SJSA1 (cell line): ENCODE measurements around the gene BORCS5. TPM values are rescaled to one million over a fixed set of nuclear protein-coding genes. Genes with fewer than 3 reads are reported as not detected.
A peak's percentile ranks its signal among the peaks of the same experiment; 100 is the strongest.
"Not testable (repeated sequence)": the region's sequence is repeated elsewhere in the genome, so short reads cannot be mapped to it uniquely, and the experiment has no call there.

Source experiments
- DNase-seq, 2 experiments: peaks; one replicate each; pipeline ENCODE4 v3.0.0-alpha.2; 2015 to 2020; ENCODE audit warnings: low spot score in 2 of 2, low read depth in 1 of 2
- H3K27ac ChIP-seq: fragments of 250-450 bp; sonication (Bioruptor Pico); 2 replicates; pipeline ENCODE4 v1.5.1; 2020; ENCODE audit warnings: mild to moderate bottlenecking, moderate library complexity
- H3K27me3 ChIP-seq: fragments of 250-450 bp; sonication (Bioruptor Pico); replicated peaks from 2 replicates; pipeline ENCODE4 v1.5.1; 2020; ENCODE audit warnings: mild to moderate bottlenecking, moderate library complexity
- H3K36me3 ChIP-seq: fragments of 250-450 bp; sonication (Bioruptor Pico); 2 replicates; pipeline ENCODE4 v1.5.1; 2020; ENCODE audit warnings: mild to moderate bottlenecking
- H3K4me1 ChIP-seq: fragments of 250-450 bp; sonication (Bioruptor Pico); replicated peaks from 2 replicates; pipeline ENCODE4 v1.6.1; 2021; ENCODE audit warnings: mild to moderate bottlenecking
- H3K4me3 ChIP-seq: fragments of 250-450 bp; sonication (Bioruptor Pico); 2 replicates; pipeline ENCODE4 v1.5.1; 2020; ENCODE audit warnings: mild to moderate bottlenecking
- H3K9me3 ChIP-seq: fragments of 250-450 bp; sonication (Bioruptor Pico); replicated peaks from 2 replicates; pipeline ENCODE4 v1.5.1; 2020; ENCODE audit warnings: mild to moderate bottlenecking
- total RNA-seq: library from RNA; depleted of rRNA; stranded (reverse); fragments of >200 nt; shearing (Covaris generic); gene quantifications from 2 replicates; pipeline ENCODE4 v1.2.3, GENCODE V29; 2014

The BORCS5 gene
- total RNA-seq, 1 experiment from 2014 or later: 6.1 TPM

DNA sequence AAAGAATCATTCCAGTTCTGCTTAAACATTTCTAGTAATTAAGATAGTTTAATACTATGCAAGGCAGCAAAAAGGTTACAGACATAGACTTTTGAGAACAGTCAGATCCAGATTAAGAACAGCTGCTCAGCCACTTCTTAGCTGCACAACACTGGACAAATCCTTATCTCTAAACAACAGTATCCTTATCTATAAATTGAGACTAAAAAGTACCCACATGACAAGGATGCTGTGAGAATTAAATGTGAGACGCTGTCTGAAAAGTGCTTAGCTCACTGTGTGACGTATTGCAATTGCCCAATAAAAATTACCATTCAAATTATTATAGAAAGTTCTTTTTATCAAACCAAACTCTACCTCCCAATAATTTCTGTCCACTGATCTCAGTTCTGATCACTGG lies 35.5 kb downstream of the BORCS5 start:
- Histone ChIP-seq H3K4me1 (no peaks in the 10 kb centered on the region; the same call in 1 of the 2 replicates), H3K27ac (no peak overlapping the region), H3K9me3 (no peaks in the 10 kb centered on the region), H3K4me3 (no peak overlapping the region), H3K36me3 (no peaks in the 10 kb centered on the region), H3K27me3 (no peaks in the 10 kb centered on the region)
- DNase-seq: no peak

- no peak for DNase-seq
- H3K9me3 ChIP-seq: no peaks in the 10 kb centered on the region
- H3K27ac ChIP-seq: no peak overlapping the region
- peaks cover 5% of the 10 kb centered on the region for H3K4me1 ChIP-seq
- no peaks in the 10 kb centered on the region for H3K36me3 ChIP-seq
- H3K4me3 ChIP-seq: no peak overlapping the region
- H3K27me3 ChIP-seq: no peaks in the 10 kb centered on the region
Measured at GRCh38 chr12:12393171-12393570, 36.3 kb downstream of the BORCS5 start.

GRCh38 chr12:12396694-12397093 lies 39.8 kb downstream of the BORCS5 start:
- peaks cover 19% of the 10 kb centered on the region for H3K4me1 ChIP-seq
- no peaks in the 10 kb centered on the region for H3K27me3 ChIP-seq
- no peak overlapping the region for H3K4me3 ChIP-seq
- H3K27ac ChIP-seq: no peak overlapping the region
- no peaks in the 10 kb centered on the region for H3K9me3 ChIP-seq
- no peaks in the 10 kb centered on the region for H3K36me3 ChIP-seq
- DNase-seq: no peak

- no peaks in the 10 kb centered on the region for H3K27me3 ChIP-seq
- DNase-seq: no peak
- no peaks in the 10 kb centered on the region for H3K36me3 ChIP-seq
- no peak overlapping the region for H3K4me3 ChIP-seq
- H3K4me1 ChIP-seq: peaks cover 19% of the 10 kb centered on the region
- H3K9me3 ChIP-seq: no peaks in the 10 kb centered on the region
- H3K27ac ChIP-seq: no peak overlapping the region
Measured at GRCh38 chr12:12397184-12397583, 40.3 kb downstream of the BORCS5 start.

DNA sequence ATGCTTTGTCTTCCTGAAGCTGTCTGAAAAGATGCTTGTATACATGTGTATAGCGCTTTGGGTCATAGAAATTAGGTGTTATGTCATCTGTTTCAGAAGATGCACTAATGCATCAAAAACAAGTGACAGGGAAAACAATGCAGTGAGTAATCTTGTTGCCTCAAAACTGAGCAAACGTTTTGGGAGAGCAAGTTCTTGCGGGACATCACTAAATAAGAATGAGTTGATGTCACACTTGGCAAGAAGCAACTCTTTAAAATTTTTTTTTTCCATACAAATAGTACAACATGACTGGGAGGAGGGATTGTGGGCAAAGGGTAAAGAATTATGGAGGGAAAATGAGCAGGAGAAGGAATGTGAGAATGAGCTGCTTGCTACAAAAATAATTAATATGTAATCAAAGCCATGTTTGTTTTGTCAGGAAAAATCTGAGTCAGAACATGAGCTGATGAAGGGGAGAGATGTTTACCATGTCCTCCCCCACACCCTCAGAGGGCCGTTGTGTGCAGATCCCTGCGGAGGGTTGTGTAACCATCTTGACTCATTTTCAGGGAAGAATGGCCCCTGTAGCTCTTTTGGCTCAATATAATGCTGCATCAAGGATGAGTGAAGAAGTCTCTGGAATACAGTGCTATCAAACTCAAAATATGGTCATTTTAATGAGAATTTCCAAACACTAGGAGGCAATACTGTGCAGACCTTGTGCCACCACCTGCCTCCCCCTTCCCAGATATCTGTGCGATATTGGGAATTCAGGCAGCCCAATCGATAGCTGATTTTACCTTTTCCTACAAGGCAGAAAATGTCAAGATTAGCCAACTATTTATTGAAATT lies 41.4 kb downstream of the BORCS5 start:
- Histone ChIP-seq H3K4me3 (no peak overlapping the region), H3K9me3 (no peaks in the 10 kb centered on the region), H3K27ac (peak overlapping the region; percentile 59), H3K27me3 (no peaks in the 10 kb centered on the region), H3K4me1 (peaks cover 19% of the 10 kb centered on the region), H3K36me3 (no peaks in the 10 kb centered on the region)
- DNase-seq: peak; percentile 82 to 92

DNA sequence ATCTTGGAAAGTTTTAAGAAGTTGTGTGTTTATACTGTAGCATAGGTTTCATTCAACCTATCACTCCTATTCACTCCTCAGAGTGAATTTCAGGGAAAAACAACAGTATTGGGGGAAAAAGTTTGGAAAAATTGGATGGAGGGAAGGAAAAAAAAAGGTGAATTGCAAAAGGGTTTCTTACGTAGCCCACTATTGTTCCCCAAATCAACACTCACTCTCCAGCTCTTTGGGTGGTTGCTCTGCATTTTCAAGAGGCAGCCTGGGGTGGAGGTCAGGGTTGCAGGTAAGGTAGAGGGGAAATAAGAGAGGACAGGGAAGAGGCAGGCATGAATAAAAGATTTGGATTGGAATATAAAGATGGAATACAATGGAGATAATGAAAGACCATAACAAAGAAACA lies 42.3 kb downstream of the BORCS5 start:
- H3K27ac ChIP-seq: peak overlapping the region; percentile 59
- no peaks in the 10 kb centered on the region for H3K36me3 ChIP-seq
- H3K9me3 ChIP-seq: no peaks in the 10 kb centered on the region
- no peak for DNase-seq
- H3K4me1 ChIP-seq: peaks cover 19% of the 10 kb centered on the region
- H3K27me3 ChIP-seq: no peaks in the 10 kb centered on the region
- H3K4me3 ChIP-seq: no peak overlapping the region

GRCh38 chr12:12399776-12400305 lies 43.0 kb downstream of the BORCS5 start:
- no peak overlapping the region for H3K27ac ChIP-seq
- H3K27me3 ChIP-seq: no peaks in the 10 kb centered on the region
- no peaks in the 10 kb centered on the region for H3K36me3 ChIP-seq
- H3K9me3 ChIP-seq: no peaks in the 10 kb centered on the region
- no peak for DNase-seq
- H3K4me1 ChIP-seq: peaks cover 19% of the 10 kb centered on the region
- no peak overlapping the region for H3K4me3 ChIP-seq

DNA sequence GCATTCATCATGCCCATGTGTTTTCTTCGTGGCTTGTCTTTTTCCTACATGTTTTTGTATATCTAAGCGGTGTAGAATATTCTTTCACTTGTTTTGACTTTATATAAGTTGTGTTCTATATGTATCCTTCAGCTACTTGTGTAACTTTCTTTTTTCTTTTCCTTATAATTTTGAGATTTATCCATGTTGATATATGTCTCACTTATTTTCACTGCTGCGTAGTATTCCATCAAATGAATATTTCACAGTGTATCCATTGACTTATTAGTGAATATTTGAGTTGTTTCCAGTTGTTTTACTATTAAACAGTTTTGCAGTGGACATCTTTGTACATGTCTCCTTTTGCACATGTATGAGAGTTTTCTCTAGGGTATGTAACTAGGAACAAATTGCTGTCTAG lies 43.9 kb downstream of the BORCS5 start:
- H3K36me3 ChIP-seq: no peaks in the 10 kb centered on the region
- no peak overlapping the region for H3K27ac ChIP-seq
- no peak overlapping the region for H3K4me3 ChIP-seq
- DNase-seq: no peak
- H3K4me1 ChIP-seq: peaks cover 19% of the 10 kb centered on the region
- H3K27me3 ChIP-seq: no peaks in the 10 kb centered on the region
- H3K9me3 ChIP-seq: no peaks in the 10 kb centered on the region

DNA sequence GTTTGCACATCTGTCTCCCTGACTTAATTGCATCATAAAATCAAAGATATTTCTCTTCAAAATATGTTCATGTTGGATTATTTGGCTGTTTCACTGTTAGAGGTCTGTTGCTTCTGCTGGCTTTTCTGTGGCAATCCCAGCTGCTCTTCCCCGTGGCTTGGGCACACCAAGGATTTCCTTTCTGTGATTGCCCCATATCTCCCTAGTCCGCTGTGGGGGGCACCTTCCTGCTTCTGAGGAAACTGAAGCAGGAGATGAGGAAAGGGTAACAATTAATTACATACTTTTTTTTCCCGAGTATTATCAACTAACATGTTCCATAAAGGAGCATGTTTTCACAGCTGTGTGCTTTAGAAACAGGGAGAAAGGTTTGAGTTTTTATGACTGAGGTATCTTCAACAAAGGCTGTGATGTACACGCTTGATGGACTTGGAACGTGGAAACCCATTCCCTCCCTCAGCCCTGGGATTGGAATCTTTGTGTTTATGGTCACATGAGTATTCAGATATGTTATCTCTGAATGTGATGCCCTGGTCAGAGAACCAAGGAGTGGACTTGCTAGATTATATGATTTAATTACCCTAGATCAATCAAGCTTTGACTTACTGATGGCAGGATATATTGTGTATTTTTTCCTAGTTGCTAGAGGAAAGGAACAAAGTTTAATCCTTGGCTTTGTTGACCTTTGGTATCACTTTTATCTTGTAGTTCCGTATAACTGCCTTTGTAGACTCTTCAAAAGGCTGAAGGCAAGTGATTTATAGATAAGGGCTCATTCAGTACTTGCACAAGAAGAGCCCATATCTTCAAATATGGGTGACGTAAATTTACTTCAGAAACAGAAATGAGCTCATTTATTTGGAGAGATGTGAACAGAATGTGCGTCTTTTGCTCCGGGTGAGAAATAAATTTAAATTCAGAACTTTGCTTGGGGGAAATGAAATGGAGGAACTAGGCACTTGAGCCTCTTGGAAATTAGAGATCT lies 46.7 kb downstream of the BORCS5 start:
- Histone ChIP-seq H3K36me3 (no peaks in the 10 kb centered on the region), H3K9me3 (no peaks in the 10 kb centered on the region), H3K4me1 (peaks cover 16% of the 10 kb centered on the region), H3K27me3 (no peaks in the 10 kb centered on the region), H3K27ac (no peak overlapping the region), H3K4me3 (no peak overlapping the region)
- no peak for DNase-seq

DNA sequence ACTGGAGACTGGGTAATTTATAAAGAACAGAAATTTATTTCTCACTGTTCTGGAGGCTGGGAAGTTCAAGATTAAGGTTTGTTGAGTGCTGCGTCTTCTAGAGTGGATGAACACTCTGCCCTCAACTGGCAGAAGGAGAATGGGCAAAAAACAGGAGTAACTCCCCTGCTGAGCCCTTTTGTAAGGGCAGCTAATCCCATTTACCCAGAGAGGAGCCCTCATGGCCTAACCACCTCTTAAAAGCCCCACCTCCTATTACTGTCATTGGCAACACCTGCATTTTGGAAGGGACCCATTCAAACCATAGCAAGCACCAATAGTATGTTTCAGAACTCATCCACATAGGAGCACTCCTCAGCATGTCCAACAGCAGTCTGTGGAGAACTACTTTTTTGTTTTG lies 47.4 kb downstream of the BORCS5 start:
- H3K36me3 ChIP-seq: no peaks in the 10 kb centered on the region
- H3K4me1 ChIP-seq: peaks cover 8% of the 10 kb centered on the region
- H3K27me3 ChIP-seq: no peaks in the 10 kb centered on the region
- H3K4me3 ChIP-seq: no peak overlapping the region
- H3K27ac ChIP-seq: no peak overlapping the region
- DNase-seq: no peak
- H3K9me3 ChIP-seq: no peaks in the 10 kb centered on the region

DNA sequence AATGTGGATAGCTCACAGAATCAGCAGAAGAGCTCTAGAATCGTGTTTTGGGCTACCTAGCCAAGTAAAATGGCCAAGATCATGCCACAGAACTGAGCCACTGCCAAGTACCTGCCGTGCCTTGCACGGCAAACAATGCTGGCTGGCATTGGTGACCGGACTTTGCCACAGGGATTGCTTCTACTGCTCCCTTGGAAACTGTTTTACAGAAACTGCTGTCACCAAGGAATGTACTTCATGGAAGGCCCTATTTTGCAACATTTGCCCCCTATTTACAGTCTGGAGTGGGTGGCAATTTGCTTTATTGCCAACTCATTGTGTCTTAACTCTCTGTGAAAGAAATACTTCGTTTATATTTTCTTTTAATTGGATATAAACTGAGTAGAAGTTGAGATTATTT lies 49.0 kb downstream of the BORCS5 start:
- no peaks in the 10 kb centered on the region for H3K36me3 ChIP-seq
- H3K4me3 ChIP-seq: no peak overlapping the region
- H3K9me3 ChIP-seq: no peaks in the 10 kb centered on the region
- H3K27ac ChIP-seq: no peak overlapping the region
- DNase-seq: no peak
- H3K27me3 ChIP-seq: no peaks in the 10 kb centered on the region
- H3K4me1 ChIP-seq: peaks cover 5% of the 10 kb centered on the region; the same call in 1 of the 2 replicates

- Histone ChIP-seq H3K9me3 (no peaks in the 10 kb centered on the region), H3K27me3 (no peaks in the 10 kb centered on the region), H3K27ac (no peak overlapping the region), H3K4me3 (no peak overlapping the region), H3K4me1 (peaks cover 5% of the 10 kb centered on the region; the same call in 1 of the 2 replicates), H3K36me3 (no peaks in the 10 kb centered on the region)
- no peak for DNase-seq
Measured at GRCh38 chr12:12406762-12407161, 49.9 kb downstream of the BORCS5 start.

DNA sequence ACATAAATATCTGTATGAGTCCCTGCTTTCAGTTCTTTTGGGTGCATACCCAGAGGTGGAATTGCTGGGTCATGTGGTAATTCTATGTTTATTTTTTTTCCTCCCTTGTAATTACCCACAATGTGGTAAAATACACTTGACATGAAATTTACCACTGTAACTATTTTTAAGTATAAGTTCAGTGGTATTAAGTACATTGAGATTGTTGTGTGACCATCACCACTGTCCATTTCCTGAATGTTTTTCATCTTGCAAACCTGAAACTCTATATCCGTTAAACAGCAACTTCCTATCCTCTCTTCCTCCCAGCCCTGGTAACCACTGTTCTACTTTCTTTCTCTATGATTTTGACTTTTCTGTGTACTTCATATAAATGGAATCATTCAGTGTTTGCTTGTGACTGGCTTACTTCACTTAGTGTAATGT lies 51.4 kb downstream of the BORCS5 start:
- Histone ChIP-seq H3K4me3 (no peak overlapping the region), H3K27ac (no peak overlapping the region), H3K9me3 (no peaks in the 10 kb centered on the region), H3K4me1 (peaks cover 5% of the 10 kb centered on the region; the same call in 1 of the 2 replicates), H3K27me3 (no peaks in the 10 kb centered on the region), H3K36me3 (no peaks in the 10 kb centered on the region)
- no peak for DNase-seq

DNA sequence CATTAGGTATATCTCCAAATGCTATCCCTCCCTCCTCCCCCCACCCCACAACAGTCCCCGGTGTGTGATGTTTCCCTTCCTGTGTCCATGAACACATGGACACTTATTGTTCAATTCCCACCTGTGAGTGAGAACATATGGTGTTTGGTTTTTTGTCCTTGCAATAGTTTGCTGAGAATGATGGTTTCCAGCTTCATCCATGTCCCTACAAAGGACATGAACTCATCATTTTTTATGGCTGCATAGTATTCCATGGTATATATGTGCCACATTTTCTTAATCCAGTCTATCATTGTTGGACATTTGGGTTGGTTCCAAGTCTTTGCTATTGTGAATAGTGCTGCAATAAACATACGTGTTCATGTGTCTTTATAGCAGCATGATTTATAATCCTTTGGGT lies 52.5 kb downstream of the BORCS5 start:
- H3K27me3 ChIP-seq, H3K4me1 ChIP-seq, H3K9me3 ChIP-seq, H3K4me3 ChIP-seq, H3K36me3 ChIP-seq, DNase-seq, H3K27ac ChIP-seq: not testable (repeated sequence)
